D341Med (cell line): ENCODE results near the gene ITGB5.
A peak's percentile ranks its signal among the peaks of the same experiment; 100 is the strongest.
"Not testable (repeated sequence)": the region's sequence is repeated elsewhere in the genome, so short reads cannot be mapped to it uniquely, and the experiment has no call there.

Experiments used
- DNase-seq: peaks from one replicate; pipeline ENCODE4 v3.0.0; 2012; ENCODE audit warnings: low spot score

ITGB5 gene

DNA sequence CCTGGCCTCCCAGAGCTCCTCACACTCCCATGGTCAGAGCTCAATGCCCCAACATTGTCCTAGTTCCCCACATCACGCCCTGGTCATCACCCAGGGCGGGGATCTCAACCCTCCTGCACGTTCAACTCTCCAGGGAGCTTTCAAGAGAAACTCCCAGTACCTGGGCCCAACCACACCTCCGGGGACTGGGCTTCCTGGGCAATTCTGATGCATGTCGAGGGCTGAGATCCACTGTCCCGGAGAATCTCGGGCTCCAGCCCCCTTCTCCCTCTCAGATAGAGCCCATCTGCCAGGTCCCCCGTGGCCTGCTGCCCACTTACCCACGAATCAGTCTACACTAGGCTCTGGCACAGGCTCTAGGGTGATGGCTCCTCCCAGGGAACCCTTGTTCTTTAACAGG is 117.7 kb downstream of the ITGB5 start:
- no peak for DNase-seq

DNA sequence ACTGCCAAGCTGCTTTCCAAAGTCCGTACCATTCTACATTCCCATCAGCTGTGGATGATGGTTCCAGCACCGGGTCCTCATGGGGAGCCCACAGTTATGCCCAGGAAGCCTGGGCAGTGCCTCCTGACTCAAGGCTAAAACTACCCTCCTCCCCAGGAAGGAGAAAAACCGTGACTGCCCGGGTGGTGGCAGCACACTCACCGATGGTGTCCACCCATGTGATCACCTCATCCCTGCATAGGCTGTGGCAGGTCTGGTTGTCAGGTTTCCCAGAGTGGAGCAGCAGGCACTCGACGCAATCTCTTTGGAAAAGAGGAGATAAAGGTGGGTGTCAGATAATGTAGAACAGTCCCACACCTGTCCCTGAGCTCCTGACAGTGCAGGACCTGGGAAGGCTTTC is 118.4 kb downstream of the ITGB5 start:
- DNase-seq = no peak

DNA sequence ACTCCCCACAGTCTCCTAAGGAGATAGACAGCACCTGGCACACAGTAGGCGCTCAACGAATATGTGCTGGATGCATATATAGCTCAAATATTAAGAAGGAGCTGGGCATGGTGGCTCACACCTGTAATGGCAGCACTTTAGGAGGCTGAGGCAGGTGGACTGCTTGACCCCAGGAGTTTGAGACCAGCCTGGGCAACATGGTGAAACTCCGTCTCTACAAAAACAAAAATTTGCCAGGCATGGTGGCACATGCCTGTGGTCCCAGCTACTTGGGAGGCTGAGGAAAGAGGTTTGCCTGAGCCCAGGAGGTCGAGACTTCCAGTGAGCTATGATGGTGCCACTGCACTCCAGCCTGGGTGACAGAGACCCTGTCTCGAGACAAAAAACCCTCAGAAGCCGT is 119.5 kb downstream of the ITGB5 start:
- DNase-seq = no peak

DNA sequence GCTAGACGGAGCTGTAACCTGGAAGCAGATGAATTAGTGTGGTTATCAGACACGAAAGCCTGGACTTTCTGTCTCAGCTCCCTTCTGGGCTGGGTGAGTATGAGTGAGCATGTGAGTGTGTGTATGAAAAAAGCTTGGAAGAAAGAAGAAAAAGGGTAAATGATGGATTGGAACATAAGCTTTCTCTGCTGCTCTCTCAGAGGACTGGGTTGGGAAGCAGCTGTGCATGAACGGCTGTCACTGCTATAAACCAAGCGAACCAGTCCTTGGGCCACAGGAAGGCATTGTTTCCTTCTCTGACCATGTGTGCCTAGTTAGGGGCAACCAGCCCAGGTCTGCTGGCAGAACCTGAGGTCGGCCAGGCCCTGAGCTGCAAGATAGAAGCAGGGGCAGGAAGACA is 119.9 kb downstream of the ITGB5 start:
- DNase-seq = no peak

DNA sequence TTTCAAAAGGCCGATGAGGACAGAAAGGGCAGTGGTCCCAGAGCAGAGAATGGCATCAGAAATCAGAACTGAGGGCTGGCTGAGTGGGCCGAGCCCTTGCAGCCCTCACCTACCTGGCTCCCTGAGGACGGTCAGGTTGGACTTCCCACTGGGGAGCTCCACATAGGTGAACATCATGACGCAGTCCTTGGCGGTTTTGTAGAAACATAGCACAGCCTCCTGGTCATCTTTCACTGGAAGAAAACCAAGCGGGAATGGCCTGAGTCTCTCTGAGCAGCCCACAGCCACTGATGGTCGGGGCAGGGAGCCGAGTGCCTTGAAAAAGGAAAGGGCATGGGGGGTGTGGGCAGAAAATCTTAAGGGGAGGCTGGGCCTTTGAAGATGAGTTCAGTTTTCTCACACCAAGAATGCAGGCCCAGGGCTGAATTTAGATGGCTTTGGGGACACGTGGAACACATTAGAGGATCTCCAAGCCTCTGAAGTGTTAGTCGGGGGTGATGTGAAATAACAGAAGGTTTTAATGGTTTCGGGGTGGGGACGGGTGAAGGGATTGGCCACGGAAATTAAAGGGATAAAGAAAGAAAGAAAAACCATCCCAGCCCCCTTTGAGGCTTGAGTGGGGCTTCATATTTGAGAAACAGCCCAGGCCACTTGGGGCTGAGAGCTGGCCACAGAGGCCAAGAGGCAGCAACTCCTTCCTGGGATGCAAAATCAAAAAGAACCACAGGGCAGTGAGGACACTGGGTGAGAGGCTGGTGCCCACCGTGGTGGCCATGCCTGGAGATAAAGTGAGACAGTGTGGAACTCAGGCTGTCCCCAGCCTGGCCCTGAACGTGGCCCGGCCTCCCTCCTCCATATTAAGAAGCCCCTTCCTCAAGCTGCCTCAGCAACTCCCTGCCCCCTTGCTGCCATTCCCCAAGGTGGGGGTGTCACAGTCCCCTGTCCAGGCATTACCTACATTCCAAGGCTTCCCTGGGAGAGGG is 120.8 kb downstream of the ITGB5 start:
- no peak for DNase-seq

DNA sequence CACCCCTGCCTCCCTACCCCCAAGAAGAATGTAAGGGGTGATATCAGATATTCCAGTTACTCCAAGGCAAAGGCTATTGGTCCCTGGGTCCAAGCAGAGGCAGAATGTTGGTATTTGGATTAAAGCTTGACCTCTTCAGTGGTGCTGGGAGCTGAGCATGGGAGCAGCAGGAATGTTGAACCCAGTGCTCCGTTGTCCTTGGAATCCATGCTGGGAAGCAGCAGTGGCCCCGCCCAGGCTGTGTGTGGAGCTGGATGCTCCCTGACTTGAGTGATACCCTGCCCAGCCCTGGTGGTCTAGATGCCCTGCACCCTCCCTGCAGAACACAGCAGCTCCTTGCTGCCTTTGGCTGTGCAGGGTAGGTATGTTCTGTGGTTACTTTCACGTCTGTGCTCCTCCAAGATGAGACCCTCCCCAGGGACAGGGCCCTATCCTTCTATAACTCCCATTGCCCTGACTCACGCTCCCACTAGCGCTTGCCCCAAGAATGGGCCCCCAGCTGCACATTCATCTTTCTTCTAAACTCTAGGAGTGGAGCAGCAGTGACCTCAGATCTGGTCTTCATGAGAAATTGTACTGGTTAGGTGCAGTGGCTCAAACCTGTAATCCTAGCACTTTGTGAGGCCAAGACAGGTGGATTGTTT is 121.8 kb downstream of the ITGB5 start:
- no peak for DNase-seq

DNA sequence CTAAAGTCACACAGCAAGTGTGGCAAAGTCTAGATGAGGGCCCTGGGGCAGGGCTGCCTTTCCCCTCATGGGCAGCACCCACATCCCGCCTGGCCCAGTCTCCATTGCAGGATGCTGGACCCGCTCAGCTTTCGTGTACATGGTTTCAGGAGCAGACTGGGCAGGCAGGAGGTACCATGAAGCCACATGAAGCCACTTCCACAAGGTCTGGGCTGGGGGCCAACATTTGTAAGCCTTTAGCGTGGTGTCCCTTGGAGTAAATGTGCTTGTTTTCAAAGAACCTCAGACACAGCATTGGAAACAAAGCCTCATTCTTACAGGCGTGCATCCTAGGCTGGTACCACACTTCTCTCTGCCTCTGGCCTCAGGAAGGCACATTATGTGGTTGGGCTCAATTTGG is 122.4 kb downstream of the ITGB5 start:
- DNase-seq = no peak

DNA sequence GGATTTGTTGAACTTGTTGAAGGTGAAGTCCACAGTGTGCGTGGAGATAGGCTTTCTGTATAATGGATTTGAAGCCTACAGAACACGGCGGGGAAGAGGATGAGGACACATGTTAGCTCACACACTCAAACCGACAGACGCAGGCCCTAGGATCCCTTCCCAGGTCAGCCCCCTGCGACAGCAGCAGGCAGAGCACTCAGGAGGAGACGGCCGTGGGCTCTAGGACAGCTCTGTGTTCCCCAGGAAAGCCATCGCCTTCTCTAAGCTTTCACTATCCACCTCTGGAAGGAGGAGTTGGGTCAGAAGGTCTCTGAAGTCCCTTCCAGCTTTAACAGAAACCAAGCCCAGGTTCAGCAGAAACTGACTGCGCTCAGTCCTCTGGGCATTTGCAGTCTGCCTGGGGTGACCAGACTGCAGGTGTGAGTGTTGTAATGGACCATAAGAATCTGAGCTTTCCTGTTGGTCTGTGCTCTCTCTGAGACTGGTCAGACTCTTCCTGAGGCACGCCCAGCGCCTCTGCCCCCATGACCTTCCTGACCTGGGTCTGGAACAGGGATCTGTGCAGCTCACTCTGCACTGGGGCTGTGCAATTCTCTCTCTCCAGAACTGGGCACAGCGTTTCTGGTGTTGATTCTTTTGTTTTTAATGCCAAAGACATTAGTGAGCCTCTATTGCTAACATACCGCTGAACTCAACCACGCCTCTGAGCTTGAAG is 123.4 kb downstream of the ITGB5 start:
- DNase-seq = no peak

DNA sequence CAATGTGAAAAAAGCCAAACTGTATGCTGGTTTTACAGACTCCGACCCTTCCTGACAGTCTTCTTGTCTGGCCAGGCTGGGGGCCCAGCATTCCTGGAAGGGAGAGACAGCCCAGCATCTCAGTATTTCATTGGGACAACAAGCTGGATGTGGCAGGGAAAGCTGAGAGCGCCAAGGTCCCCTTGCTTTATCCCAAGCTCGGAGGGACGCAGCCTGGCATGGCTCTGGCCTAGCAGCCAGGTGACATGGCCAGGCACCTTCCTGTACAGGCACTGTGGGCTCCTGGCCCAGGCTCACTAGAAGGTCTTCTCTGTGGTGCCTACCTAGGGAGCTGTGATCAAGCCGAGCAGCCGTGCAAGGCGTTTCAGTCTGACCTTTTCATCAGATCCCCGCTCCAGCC is 124.0 kb downstream of the ITGB5 start:
- no peak for DNase-seq

DNA sequence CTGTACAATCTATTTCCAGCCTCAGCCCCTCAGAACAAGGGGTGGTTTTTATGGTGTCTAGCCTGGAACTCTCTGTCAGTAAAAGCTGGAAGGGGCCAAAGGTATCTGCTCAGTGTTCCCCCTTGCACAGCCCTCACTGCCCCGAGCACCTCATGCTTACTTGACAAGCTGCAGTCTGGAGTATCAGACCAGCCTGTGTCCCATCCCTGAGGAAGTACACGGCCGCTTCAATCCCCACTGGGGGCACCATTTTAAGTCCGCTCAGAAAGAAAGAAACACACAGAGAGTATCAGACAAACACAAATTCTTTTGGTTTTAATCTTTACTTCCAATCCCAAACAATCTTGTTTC is 124.5 kb downstream of the ITGB5 start:
- no peak for DNase-seq

DNA sequence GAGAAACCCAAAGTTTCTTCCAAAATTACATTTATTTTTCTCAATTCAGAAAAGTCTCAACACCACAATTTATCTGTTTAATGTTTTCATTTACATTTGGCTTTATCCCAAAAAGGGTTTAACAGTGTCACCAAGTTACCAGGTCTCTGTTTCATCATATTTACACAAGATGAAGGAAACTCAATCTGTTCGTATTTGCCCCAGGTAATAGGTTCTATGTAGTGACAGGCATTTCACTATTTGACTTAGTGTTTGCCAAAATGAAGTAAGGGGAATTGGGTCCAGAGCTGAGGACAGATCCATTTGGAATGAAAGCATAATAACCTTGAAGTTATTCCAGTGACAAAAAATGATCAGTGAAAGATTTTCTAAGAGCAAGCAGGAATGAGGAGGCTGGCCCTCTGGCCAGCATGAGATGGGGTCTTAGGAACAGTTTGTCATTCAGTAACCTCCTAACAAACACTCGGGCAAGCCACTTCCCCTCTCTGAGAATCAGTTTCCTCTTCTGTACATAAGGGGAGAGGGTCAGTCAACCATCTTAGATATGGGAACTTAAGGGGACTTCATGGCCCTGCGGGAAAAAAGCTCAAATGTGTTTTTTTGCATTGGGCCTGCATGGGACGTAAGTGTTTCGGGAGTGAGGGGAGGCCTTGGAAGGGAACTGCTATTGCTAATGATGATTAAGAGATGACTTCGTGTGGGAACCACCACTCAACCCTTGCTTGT is 125.1 kb downstream of the ITGB5 start:
- no peak for DNase-seq

DNA sequence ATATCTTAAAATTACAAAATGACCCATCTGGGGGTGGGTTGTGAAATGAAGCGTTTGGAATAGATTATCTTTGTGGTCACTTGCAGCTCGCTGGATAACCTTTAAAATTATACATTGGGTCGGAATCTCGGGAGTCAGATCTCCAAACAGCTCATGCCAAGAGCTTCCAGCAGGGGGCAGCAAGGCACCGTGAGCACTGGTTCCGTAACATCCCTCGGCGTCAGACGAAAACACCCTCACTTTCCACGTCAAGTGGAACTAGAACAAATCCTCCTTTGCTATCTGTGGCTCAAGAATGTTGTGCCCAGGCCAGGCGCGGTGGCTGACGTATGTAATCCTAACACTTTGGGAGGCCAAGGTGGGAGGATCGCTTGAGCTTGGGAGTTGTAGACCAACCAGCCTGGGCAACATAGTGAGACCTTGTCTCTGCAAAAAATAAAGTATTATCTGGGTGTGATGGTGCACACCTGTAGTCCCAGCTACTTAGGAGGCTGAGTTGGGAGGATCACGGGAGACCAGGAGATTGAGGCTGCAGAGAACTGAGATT is 125.8 kb downstream of the ITGB5 start:
- DNase-seq = peak; percentile 81

DNA sequence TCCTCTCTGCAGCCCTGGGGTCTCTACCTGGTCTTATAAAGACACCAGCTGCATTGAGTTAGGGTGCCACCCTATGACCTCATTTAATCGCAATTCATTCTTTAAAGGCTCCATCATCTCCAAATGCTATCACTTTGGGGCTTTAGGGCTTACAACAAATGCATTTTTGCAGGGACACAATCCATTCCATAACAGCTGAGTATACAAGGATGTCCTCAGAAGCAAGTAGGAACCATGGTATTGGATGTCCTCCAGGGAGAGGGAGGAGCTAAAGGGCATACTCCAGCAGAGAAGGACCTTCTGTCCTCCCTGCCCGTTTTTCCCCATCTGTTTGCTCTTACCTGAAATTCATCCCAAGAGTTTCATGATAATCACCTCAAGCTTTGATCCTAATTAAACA is 126.6 kb downstream of the ITGB5 start:
- no peak for DNase-seq

DNA sequence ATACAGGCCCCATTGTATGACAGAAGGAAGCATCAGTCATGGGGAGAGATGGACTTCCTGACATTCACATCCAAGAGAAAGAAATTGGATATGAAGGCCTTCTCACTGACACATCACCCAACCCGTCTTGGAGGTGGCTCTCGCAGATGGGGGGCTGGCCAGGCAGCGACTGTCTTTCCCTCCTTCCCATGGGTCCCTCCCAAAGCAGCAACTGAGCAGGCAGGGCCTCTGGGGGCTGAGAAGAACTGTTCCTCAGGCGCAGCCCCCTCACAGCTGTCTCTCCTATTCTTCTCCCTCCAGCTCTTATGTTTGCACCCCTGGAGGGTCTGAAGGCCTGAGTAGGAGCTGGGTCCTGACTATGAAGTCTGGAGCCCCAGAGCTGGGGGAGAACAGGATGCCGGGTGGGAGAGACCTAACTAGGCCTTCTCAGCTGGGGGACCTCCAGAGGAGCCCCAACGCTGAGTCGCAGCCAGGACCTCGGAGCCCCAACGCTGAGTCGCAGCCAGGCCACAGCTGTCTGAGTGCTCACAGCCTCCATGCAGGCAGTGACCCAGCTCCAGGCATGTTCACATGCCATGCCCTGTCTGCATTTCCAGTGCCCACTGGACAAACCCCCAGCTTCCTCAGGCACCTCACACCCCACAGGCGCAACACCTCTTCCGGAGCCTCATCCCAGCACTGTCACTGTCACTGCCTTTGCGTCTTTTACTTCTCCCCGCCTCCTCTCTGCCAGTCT is 127.3 kb downstream of the ITGB5 start:
- DNase-seq = no peak

DNA sequence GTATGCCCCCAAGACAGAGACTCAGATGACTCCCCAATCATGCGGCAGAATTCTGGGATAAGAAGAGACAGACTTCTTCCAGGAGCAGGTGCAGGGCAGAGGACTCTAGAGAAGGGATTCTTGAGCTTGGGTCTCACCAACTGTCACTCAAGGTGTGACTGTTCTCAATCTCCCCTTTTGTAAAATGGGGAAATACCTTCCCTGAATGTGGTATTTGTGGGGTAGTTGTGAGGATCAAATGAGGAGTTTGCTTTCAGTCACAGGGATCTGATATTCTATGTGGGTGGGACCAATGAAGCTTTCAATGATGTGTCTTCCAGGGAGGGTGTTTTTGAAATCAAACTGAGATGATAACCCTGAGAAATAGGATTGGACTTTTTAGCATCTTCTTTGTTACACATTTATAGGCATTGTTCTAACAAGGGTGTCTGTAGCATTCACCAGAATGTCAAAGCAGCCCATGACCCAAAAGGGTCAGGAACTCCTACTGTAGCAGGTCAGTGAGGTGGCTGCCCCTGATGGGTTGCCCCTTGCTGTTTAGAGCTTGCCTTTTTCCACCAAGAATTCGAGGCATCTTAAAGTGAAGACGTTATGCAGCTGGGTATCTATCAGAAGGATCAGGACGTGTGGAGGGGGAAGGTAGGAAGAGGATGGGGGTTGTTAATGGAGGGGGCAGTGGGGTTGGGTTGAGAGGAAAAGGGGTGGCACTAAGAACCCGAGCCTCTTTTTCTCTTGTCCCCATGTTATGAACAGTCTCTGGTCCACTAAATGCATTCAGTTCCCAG is 128.1 kb downstream of the ITGB5 start:
- DNase-seq = no peak

DNA sequence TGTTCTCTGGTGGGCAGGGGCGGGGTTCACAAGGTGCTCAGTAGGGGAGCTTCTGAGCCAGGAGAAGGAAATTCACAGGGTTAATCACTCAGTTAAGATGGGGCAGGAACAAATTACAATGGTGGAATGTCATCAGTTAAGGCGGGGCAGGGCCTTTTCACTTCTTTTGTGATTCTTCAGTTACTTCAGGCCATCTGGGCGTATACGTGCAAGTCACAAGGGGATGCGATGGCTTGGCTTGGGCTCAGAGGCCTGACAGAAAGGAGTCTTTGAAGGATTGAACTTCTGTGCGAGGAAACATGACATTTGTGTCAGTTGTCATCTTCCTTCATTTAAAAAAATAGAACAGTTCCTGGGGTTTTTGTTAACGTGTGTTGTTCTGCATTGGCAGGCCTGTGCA is 129.2 kb downstream of the ITGB5 start:
- not testable (repeated sequence) for DNase-seq

DNA sequence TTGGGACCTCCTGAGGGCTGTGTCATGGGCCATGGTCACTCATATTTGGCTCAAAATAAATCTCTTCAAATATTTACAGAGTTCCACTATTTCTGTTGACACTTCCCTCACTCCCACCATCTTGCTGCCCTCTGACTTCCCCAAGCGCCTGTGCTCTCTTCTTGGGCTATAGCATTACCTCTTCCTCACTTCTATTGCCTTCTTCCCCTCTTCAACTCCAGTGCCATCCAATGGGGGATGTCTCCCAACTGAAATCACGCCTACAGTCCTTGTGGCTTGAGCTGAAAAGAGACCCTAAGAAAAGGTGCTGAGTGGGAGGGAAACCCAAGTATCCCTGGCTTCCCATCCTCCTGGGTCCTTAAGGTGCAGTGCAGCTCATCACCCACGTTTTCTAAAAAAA is 135.1 kb downstream of the ITGB5 start:
- no peak for DNase-seq

DNA sequence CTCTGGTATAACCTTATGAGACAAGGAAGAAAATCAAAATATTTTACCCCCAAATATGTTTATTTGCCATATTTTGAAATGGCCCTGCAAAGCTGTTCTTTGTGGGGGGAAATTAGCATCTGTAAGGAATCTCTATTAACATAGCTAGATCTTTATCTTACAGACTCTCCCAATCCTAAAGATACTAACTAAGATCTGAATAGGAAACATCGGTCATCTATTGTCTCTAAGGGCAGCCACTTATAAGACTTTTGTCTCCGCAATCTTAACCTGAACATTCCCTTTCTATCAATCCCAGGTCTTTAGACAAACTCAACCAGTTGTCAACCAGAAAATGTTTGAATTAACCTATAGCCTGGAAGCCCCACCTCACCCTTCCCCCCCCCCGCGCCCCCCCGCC is 135.7 kb downstream of the ITGB5 start:
- DNase-seq = no peak

DNA sequence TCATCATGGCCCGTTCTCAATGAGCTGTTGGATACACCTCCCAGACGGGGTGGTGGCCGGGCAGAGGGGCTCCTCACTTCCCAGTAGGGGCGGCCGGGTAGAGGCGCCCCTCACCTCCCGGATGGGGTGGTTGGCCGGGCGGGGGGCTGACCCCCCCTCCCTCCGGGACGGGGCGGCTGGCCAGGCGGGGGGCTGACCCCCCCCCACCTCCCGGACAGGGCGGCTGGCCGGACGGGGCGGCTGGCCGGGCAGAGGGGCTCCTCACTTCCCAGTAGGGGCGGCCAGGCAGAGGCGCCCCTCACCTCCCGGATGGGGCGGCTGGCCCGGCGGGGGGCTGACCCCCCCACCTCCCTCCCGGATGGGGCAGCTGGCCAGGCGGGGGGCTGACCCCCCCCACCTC is 137.3 kb downstream of the ITGB5 start:
- not testable (repeated sequence) for DNase-seq

DNA sequence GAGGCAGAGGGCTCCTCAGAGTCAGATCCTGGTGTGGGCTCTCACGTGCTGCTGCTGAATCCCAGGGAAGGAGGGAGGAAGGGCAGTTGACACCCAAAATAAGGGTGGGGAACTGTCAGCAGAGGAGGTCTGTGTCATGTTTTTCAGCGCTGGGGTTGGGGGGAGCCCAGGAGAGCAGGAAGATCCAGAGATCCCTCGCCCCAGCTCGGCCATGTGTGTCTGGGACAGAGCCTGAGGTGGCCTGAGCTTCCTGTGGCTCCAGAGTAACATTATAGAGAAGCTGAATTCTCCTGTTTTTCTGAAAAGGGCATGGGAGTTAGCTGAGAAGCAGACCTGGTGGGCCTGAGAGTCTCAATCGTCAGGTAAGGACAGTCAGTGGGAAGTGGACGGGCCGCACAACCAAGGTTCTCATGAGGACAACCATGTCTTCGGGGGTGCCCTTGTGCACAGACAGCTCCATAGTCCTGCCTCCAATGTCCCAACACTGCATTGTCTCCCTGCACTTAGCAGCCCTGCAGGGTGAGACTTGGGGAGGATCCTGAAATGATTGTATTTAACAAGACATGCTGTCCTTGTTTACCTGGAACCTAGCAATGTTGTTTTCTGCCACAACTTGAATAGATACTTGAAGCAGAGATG is 138.5 kb downstream of the ITGB5 start:
- no peak for DNase-seq
